ENCODE results near the gene KCNAB3.
"Not testable (repeated sequence)": the region's sequence is repeated elsewhere in the genome, so short reads cannot be mapped to it uniquely, and the experiment has no call there.

KCNAB3 gene

GRCh38 chr17:7929158-7930023 is at the start of gene KCNAB3:
Gene KCNAB3 (minus strand): TSS chr17:7929856. CDS start chr17:7929435, 421 bp downstream.
- no peak for FAIRE-seq

GRCh38 chr17:7977805-7978204 is 48.1 kb upstream of the KCNAB3 start:
- no peak for FAIRE-seq

GRCh38 chr17:7977039-7977438 is 47.4 kb upstream of the KCNAB3 start:
- FAIRE-seq, result no peak

GRCh38 chr17:7974638-7975131 is 45.0 kb upstream of the KCNAB3 start:
- FAIRE-seq, result no peak

- no peak for FAIRE-seq
Observed at GRCh38 chr17:7972131-7972785, 42.6 kb upstream of the KCNAB3 start.

GRCh38 chr17:7971651-7972050 is 42.0 kb upstream of the KCNAB3 start:
- FAIRE-seq, result no peak

GRCh38 chr17:7969433-7969832 is 39.8 kb upstream of the KCNAB3 start:
- FAIRE-seq, result no peak

- no peak for FAIRE-seq
Observed at GRCh38 chr17:7967751-7968150, 38.1 kb upstream of the KCNAB3 start.

GRCh38 chr17:7961421-7961820 is 31.8 kb upstream of the KCNAB3 start:
- FAIRE-seq, result no peak

GRCh38 chr17:7959503-7960253 is 30.0 kb upstream of the KCNAB3 start:
- no peak for FAIRE-seq

- no peak for FAIRE-seq
Observed at GRCh38 chr17:7956228-7956965, 26.7 kb upstream of the KCNAB3 start.

- FAIRE-seq, result no peak
Observed at GRCh38 chr17:7955414-7956227, 26.0 kb upstream of the KCNAB3 start.

- FAIRE-seq, result not testable (repeated sequence)
Observed at GRCh38 chr17:7953266-7953665, 23.6 kb upstream of the KCNAB3 start.

- FAIRE-seq, result no peak
Observed at GRCh38 chr17:7951143-7951792, 21.6 kb upstream of the KCNAB3 start.

GRCh38 chr17:7950578-7950977 is 20.9 kb upstream of the KCNAB3 start:
- no peak for FAIRE-seq

GRCh38 chr17:7947651-7948050 is 18.0 kb upstream of the KCNAB3 start:
- FAIRE-seq, result no peak

- FAIRE-seq, result no peak
Observed at GRCh38 chr17:7946441-7946840, 16.8 kb upstream of the KCNAB3 start.

GRCh38 chr17:7945651-7946050 is 16.0 kb upstream of the KCNAB3 start:
- FAIRE-seq, result no peak

- FAIRE-seq, result no peak
Observed at GRCh38 chr17:7944326-7944725, 14.7 kb upstream of the KCNAB3 start.

- FAIRE-seq, result no peak
Observed at GRCh38 chr17:7943291-7943690, 13.6 kb upstream of the KCNAB3 start.

GRCh38 chr17:7940743-7941142 is 11.1 kb upstream of the KCNAB3 start:
- FAIRE-seq, result no peak

Measured in TTC549 (cell line).